OCI-LY7 (cell line): Measurements from ENCODE around the gene MFAP2.

Source experiments
- CTCF ChIP-seq: fragments of 200-600 bp; sonication (generic); conservative IDR thresholded peaks from 2 replicates; pipeline ENCODE4 v1.5.1; 2014; ENCODE audit warnings: mild to moderate bottlenecking, antibody characterized with exemption, low read length, moderate library complexity, mixed read lengths
- EZH2phosphoT487 ChIP-seq: fragments of 200-600 bp; sonication (generic); IDR thresholded peaks from 2 replicates; pipeline ENCODE4 v1.6.1; 2018; ENCODE audit warnings: low read depth, borderline replicate concordance, mild to moderate bottlenecking, mixed run types, antibody characterized with exemption, low read length, moderate library complexity, mixed read lengths

- TF ChIP-seq CTCF (no peak), EZH2phosphoT487 (no peak)
These were observed 8.1 kb downstream of the MFAP2 start for GRCh38 chr1:16972189-16972895.
